GM18861 (cell line): ENCODE measurements around the gene RCC1.
"Not testable (repeated sequence)": the region's sequence is repeated elsewhere in the genome, so short reads cannot be mapped to it uniquely, and the experiment has no call there.

Source experiments
- ATAC-seq: cut with Tn5 transposase; IDR thresholded peaks from one replicate; pipeline ENCODE4 v1.9.1; 2021; ENCODE audit not compliant: unreplicated experiment

The RCC1 gene

GRCh38 chr1:28510970-28511440 lies 5.2 kb downstream of the RCC1 start:
- ATAC-seq: no peak

- no peak for ATAC-seq
Observed at GRCh38 chr1:28512058-28512611, 6.3 kb downstream of the RCC1 start.

GRCh38 chr1:28514445-28514933 lies 8.6 kb downstream of the RCC1 start:
- not testable (repeated sequence) for ATAC-seq

DNA sequence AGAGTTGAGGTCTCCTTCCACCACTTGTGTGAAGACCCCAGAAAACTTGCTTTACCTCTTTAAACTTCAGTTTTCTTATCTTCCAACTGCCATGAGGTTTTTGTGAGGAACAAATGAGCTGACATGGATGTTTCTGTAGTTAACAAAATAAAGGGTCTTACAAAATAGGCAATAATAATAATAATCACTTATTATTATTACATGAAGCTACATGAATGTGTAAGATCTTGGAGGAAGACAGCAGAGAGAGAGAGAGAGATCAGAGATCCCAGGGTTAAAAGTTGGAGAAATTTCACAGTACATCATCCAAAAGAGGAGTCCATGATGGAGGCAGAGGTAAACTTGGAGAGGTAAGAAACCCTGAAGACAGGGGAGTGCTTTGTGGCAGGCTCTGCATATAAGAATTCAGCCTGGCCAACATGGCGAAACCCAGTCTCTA lies 10.7 kb downstream of the RCC1 start:
- no peak for ATAC-seq

GRCh38 chr1:28517649-28517999 lies 11.8 kb downstream of the RCC1 start:
- ATAC-seq: peak; percentile 3

GRCh38 chr1:28518000-28518744 lies 12.3 kb downstream of the RCC1 start:
- peak; percentile 63 for ATAC-seq

DNA sequence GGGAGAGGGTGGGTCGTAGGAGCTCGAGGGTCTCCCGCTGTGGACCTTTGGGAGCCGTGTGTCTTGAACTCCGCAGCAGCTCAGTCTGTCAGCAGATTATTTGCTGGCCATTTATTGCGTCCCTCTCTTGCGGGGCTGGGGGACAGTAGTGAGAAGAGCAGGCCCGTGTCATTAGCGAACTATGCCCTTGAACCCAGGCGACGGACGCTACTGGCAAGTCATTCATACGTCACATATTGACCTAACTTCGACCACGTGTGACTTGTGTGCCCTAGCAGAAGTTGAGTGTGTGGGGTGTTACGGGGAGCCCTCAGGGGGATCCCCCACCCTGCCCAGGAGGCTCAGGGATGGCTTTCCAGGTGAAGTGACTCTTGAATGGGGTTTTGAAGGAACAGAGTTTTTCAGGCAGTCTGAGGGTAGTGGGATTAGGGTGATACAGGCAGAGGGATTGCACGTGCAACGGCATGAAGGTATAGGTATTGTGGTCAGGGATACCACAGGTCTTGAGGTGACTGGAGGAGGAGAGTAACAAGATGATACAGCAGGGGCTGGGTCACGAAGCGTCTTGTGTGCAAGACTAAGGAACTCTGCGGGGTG lies 13.0 kb downstream of the RCC1 start:
- no peak for ATAC-seq

- ATAC-seq: no peak
Observed at GRCh38 chr1:28519946-28520725, 14.3 kb downstream of the RCC1 start.

GRCh38 chr1:28520796-28521195 lies 15.0 kb downstream of the RCC1 start:
- not testable (repeated sequence) for ATAC-seq

DNA sequence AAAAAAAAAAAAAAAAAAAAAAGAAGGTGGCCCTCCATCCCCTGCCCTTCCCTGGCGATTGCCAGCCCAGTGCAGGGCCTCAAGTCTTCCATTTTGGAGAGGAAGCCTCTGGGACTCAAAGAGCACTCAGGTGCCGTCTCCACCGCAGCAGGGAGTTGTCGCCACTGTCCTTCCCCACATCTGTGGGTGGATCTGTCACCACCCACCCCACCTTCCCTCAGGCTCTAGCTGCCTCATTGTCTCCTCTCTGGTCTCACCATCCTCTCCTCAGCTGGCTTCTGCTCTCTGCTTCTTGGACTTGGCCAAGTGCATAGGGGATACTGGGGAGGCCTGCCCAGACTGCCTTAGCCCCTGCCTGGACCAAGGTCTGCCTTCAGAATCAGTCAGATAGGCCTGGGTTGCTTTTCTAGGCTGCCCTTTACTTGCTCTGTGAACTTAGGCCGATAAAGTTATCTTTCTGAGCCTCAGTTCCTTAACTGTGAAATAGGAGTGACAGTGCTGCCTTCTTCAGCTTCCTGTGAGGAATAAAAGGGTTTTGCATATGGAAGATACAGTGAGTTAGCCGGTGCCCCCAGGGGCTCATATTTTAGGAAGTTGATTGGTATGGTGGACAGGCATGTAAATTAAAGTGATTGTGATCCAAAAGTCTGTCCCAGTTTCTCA lies 15.8 kb downstream of the RCC1 start:
- no peak for ATAC-seq

GRCh38 chr1:28522537-28522936 lies 16.7 kb downstream of the RCC1 start:
- ATAC-seq: not testable (repeated sequence)

DNA sequence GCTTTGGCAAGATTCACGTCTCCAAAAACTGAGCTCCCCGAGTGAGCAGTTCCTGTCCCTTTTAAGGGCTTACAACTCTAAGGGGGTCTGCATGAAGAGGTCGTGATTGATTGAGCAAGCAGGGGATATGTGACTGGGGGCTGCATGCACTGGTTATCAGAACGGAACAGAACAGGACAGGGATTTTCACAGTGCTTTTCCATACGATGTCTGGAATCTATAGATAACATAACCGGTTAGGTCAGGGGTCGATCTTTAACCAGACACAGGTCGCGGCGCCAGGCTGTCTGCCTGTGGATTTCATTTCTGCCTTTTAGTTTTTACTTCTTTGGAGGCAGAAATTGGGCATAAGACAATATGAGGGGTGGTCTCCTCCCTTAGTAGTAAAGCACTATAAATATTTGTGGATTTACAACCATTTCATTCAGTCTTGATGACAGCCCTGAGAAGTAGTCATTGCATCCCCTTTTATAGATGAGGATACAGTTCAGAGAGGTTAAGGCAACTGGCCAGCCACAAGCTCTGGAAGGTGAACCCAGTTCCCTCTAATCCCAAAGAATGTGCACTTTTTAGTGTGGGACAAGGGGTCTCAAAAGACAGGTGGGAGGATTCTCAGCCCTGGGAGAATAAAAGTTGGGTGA lies 19.3 kb downstream of the RCC1 start:
- not testable (repeated sequence) for ATAC-seq

DNA sequence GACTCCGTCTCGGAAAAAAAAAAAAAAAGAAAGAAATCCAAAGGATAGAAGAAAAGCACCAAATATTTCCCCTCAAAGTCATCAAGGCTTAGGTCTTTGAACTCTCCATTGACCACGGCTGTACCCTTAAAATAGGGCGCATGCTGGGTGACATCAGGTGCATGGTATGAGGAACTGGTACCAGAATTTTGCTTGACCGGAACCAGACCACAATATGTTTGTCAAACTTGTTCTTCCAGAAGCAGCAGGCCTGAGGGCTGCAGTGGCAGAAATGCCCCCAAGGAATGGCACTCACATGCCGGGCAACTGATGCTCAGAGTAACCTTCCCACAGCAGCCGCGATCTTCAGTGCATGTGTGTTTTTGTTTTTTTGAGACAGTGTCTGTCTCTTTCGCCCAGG lies 21.0 kb downstream of the RCC1 start:
- ATAC-seq: no peak

DNA sequence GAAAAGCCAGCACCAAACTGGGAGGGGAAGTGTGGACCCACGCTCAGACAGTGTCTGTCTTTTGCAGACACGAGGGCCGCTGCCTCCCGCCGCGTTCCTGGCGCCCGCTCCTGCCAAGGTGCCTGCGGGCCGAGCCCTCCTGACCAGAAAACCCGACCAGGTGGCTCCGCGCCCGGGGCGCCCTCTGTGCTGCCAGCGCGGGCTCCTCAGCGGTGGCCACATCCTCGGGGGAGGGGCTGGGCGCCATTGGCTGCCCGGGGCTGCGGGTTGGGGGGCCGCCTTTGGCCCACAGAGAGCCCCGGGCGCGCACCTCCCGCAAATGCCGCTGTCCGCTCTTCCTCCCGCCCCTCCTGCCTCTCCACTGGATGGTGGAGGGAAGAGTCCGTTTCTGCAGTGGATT lies 24.6 kb downstream of the RCC1 start:
- ATAC-seq: no peak

GRCh38 chr1:28534671-28535070 lies 28.8 kb downstream of the RCC1 start:
- ATAC-seq: no peak

DNA sequence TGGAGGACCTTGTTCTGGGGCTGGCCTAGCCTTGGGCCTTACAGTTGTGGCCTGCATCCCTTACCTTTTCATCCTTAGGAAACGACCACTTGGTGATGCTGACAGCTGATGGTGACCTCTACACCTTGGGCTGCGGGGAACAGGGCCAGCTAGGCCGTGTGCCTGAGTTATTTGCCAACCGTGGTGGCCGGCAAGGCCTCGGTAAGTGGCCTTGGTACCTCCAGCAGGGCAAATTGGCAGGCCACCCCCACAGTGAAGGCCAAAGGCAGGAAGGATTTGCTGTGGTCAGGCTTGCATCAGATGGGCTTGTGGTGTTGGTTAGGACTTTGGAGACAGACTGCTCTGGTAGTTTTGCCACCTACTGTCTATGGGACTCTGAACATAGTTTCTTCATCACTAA lies 29.3 kb downstream of the RCC1 start:
- ATAC-seq: no peak

DNA sequence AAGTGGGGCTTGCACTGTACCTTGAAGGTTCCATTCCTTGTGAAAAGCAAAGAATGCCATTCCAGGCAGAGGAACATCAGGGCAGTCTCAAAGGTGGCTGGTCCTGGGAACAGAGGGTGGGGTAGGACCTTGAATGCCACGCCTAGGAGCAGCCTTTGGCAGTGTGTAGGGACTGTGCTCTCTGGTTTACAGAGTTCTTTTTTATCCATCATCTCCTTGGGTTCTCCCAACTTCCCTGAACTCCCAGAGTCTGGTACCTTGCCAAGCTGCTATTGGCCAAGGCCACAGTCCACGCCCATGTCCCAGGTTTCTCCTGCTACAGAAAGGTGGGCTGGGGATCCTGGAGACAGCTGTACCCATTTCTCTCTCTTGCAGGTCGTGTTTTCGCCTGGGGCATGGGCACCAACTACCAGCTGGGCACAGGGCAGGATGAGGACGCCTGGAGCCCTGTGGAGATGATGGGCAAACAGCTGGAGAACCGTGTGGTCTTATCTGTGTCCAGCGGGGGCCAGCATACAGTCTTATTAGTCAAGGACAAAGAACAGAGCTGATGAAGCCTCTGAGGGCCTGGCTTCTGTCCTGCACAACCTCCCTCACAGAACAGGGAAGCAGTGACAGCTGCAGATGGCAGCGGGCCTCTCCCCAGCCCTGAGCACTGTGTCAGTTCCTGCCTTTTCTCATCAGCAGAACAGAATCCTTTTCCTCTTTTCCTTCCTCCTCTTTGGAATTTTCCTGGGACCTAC lies 31.8 kb downstream of the RCC1 start:
- ATAC-seq: no peak

DNA sequence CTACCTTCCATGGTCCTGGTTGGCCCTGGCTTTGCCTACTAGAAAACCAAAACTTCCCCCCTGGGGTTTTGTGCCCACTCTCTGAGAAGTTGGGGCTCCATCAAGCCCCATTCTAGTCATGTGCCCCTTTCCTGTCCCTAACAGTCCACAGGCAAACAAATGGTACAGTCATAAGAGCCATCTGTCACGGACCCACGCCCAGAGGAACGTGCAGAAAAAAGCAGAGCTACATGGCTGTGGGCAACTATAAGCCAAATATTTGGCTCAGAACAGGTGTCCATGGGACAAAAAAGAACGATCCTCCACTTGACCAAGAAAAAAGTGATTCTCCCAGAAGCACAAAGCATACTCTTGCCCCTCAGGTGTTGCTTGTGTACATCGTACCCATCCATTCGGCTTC lies 32.4 kb downstream of the RCC1 start:
- no peak for ATAC-seq

DNA sequence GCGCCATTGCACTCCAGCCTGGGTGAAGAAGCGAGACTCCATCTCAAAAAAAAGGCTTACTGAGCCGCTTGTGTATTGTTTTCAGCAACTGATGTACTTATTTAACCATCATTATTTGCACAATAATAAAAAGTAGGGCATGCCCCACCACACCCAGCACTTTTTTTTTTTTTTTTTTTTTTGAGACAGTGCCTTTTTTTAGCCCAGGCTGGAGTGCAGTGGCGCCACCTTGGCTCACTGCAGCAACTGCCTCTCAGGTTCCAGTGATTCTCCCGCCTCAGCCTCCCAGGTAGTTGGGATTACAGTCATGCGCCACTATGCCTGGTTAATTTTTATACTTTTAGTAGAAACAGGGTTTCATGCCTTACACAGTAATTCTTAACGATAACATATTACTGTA lies 34.8 kb downstream of the RCC1 start:
- no peak for ATAC-seq
